ENCODE data around the gene FMNL3. TPM values are rescaled to one million over a fixed set of nuclear protein-coding genes. Genes with fewer than 3 reads are reported as not detected.

The FMNL3 gene
- total and polyA plus RNA-seq, 4 donors, result 0.72 to 4.5 (median 2.6) TPM

- H3K36me3 ChIP-seq (ENCODE audit: control insufficient read depth in 4 of 4, insufficient read depth in 3 of 4, low read depth in 1 of 4, low read length in 3 of 4), result peaks cover 0 to 2% (median 0%) of the 10 kb centered on the region in 4 donors
- H3K4me3 ChIP-seq (ENCODE audit: low read depth in 1 of 3, low read length in 3 of 3), result no peak overlapping the region
- H3K27me3 ChIP-seq (ENCODE audit: control insufficient read depth in 4 of 4, insufficient read depth in 4 of 4, low read length in 3 of 4), result no peaks in the 10 kb centered on the region
- no peak for DNase-seq (ENCODE audit: low spot score)
- H3K9me3 ChIP-seq (ENCODE audit: control insufficient read depth in 4 of 4, low read length in 3 of 4), result no peaks in the 10 kb centered on the region
- H3K9ac ChIP-seq (ENCODE audit: low read depth in 1 of 2, low read length in 2 of 2), result no peak overlapping the region
- H3K4me1 ChIP-seq (ENCODE audit: control insufficient read depth in 4 of 4, insufficient read depth in 4 of 4, low read length in 3 of 4), result no peaks in the 10 kb centered on the region
- TF ChIP-seq FOXA1 (IDR thresholded peaks at IDR 0.05) (no peak), RXRA (IDR thresholded peaks at IDR 0.05) (no peak), ATF3 (IDR thresholded peaks at IDR 0.05) (no peak), CTCF (IDR thresholded peaks at IDR 0.05; ENCODE audit: low read depth, low read length, missing input control) (no peak), RAD21 (IDR thresholded peaks at IDR 0.05) (no peak), NR2F2 (IDR thresholded peaks at IDR 0.05) (no peak), MAX (IDR thresholded peaks at IDR 0.05) (no peak)
- no peak overlapping the region for H3K27ac ChIP-seq (ENCODE audit: low read depth in 1 of 2, low read length in 2 of 2)
- 93% methylated on average over 4 of the region's 4 CpGs for WGBS
Observed at GRCh38 chr12:49635656-49636055, 71.5 kb downstream of the FMNL3 start.

DNA sequence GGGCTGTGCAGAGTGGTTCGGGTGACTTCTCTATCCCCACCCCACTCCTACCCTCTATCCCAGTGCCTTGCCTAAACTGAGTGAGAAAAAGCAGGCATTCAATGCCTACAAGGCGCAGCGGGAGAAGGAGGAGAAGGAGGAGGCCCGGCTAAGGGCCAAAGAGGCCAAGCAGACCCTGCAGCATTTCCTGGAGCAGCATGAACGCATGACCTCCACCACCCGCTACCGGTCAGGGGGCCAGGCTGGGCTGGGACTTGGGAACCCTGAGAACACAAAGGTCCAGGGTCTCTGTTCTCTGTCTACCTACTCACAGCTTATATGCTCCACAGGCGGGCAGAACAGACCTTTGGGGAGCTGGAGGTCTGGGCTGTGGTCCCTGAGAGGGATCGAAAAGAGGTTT is 72.2 kb downstream of the FMNL3 start:
- H3K27ac ChIP-seq (ENCODE audit: low read depth in 1 of 2, low read length in 2 of 2), result no peak overlapping the region
- H3K4me1 ChIP-seq (ENCODE audit: control insufficient read depth in 4 of 4, insufficient read depth in 4 of 4, low read length in 3 of 4), result no peaks in the 10 kb centered on the region
- no peaks in the 10 kb centered on the region for H3K27me3 ChIP-seq (ENCODE audit: control insufficient read depth in 4 of 4, insufficient read depth in 4 of 4, low read length in 3 of 4)
- H3K9me3 ChIP-seq (ENCODE audit: control insufficient read depth in 4 of 4, low read length in 3 of 4), result no peaks in the 10 kb centered on the region
- peaks cover 0 to 2% (median 0%) of the 10 kb centered on the region in 4 donors for H3K36me3 ChIP-seq (ENCODE audit: control insufficient read depth in 4 of 4, insufficient read depth in 3 of 4, low read depth in 1 of 4, low read length in 3 of 4)
- no peak for DNase-seq (ENCODE audit: low spot score)
- 90% methylated on average over 9 of the region's 9 CpGs for WGBS
- no peak overlapping the region for H3K4me3 ChIP-seq (ENCODE audit: low read depth in 1 of 3, low read length in 3 of 3)
- TF ChIP-seq NR2F2 (IDR thresholded peaks at IDR 0.05), result no peak
- no peak for TF ChIP-seq TAF1 (conservative IDR thresholded peaks at IDR 0.05)
- no peak for TF ChIP-seq GABPA (IDR thresholded peaks at IDR 0.05 in 1 of 2, conservative IDR thresholded peaks at IDR 0.05 in 1 of 2)
- no peak for TF ChIP-seq YY1 (IDR thresholded peaks at IDR 0.05)
- TF ChIP-seq, protein P1, sequence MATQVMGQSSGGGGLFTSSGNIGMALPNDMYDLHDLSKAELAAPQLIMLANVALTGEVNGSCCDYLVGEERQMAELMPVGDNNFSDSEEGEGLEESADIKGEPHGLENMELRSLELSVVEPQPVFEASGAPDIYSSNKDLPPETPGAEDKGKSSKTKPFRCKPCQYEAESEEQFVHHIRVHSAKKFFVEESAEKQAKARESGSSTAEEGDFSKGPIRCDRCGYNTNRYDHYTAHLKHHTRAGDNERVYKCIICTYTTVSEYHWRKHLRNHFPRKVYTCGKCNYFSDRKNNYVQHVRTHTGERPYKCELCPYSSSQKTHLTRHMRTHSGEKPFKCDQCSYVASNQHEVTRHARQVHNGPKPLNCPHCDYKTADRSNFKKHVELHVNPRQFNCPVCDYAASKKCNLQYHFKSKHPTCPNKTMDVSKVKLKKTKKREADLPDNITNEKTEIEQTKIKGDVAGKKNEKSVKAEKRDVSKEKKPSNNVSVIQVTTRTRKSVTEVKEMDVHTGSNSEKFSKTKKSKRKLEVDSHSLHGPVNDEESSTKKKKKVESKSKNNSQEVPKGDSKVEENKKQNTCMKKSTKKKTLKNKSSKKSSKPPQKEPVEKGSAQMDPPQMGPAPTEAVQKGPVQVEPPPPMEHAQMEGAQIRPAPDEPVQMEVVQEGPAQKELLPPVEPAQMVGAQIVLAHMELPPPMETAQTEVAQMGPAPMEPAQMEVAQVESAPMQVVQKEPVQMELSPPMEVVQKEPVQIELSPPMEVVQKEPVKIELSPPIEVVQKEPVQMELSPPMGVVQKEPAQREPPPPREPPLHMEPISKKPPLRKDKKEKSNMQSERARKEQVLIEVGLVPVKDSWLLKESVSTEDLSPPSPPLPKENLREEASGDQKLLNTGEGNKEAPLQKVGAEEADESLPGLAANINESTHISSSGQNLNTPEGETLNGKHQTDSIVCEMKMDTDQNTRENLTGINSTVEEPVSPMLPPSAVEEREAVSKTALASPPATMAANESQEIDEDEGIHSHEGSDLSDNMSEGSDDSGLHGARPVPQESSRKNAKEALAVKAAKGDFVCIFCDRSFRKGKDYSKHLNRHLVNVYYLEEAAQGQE (IDR thresholded peaks at IDR 0.05), result no peak
- no peak for TF ChIP-seq MAX (IDR thresholded peaks at IDR 0.05)
- TF ChIP-seq FOXA1 (IDR thresholded peaks at IDR 0.05), result no peak
- no peak for TF ChIP-seq HNF4G (IDR thresholded peaks at IDR 0.05)
- no peak for TF ChIP-seq JUND (IDR thresholded peaks at IDR 0.05)
- no peak overlapping the region for H3K9ac ChIP-seq (ENCODE audit: low read depth in 1 of 2, low read length in 2 of 2)

Data from liver (tissue), 9 donors.